ENCODE measurements around the gene USP31.

USP31 gene

DNA sequence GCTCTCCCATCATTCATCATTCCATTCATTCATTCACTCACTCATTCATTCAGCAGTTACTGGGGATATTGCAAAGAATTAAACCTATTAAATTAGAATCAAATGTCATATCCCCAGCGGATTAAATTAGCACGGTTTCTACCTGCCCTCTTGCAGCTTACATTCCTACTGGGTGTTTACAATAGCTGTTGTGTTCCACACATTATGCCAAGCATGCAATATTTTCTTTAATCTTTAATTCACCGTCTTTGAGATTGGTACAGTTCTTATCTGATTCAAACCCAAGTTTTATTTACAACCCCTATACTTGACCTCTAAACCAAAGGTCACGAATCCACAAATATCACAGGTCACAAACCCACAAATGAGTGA lies 727 bp upstream of the USP31 start:
- H3K36me3 ChIP-seq = no peaks in the 10 kb centered on the region
- DNase-seq = no peak
- peaks cover 0 to 6% of the 10 kb centered on the region in 2 donors for H3K27me3 ChIP-seq
- TF ChIP-seq, protein P1, sequence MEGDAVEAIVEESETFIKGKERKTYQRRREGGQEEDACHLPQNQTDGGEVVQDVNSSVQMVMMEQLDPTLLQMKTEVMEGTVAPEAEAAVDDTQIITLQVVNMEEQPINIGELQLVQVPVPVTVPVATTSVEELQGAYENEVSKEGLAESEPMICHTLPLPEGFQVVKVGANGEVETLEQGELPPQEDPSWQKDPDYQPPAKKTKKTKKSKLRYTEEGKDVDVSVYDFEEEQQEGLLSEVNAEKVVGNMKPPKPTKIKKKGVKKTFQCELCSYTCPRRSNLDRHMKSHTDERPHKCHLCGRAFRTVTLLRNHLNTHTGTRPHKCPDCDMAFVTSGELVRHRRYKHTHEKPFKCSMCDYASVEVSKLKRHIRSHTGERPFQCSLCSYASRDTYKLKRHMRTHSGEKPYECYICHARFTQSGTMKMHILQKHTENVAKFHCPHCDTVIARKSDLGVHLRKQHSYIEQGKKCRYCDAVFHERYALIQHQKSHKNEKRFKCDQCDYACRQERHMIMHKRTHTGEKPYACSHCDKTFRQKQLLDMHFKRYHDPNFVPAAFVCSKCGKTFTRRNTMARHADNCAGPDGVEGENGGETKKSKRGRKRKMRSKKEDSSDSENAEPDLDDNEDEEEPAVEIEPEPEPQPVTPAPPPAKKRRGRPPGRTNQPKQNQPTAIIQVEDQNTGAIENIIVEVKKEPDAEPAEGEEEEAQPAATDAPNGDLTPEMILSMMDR (IDR thresholded peaks at IDR 0.05) = no peak
- intact Hi-C loops (cut with DNase I; ENCODE audit: low total_unique reads) = no loop called here
- H3K4me3 ChIP-seq = peak overlapping the region; percentile 70 to 90
- H3K9me3 ChIP-seq = no peaks in the 10 kb centered on the region
- H3K4me1 ChIP-seq = peaks cover 0 to 41% (median 26%) of the 10 kb centered on the region in 4 donors
- peak overlapping the region in 1 of 2 donors; percentile 25 for H3K27ac ChIP-seq

DNA sequence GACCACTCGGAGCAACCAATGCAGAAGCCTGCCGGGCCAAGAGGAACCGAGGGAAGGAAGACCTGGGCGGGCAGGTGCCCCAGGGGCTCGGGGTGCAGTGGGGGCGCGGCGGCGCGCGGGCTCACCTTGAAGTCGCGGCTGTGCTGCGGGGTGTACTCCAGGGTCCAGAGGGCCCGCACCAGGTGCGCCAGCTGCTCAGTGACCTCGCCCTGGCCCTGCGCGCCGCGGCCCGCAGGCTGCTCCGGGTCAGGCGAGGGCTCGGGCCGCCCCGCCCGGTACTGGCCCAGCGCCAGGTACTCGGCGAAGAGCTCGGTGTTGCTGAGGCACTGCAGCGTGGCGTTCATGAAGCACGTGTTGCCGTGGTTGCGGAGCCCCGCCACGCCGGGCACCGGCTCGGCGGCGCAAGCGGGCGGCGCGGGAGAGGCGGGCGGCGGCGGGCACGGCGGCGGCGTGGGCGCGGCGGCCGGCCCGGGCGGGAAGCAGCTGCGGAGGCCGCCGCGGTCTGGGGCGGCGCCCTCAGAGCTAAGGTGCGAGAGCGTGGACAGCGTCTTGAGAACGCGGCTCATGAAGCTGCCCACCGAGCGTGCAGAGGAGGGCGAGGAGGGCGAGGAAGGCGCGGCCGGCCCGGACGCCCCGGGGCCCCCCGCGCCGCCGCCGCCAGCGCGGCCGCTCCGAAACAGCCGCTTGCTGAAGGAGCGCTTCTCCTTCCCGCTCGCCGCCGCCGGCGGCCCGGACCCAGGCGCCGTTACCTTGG lies 562 bp downstream of the USP31 start:
- Histone ChIP-seq H3K36me3 (no peaks in the 10 kb centered on the region), H3K4me1 (peaks cover 0 to 46% (median 28%) of the 10 kb centered on the region in 4 donors), H3K27ac (peak overlapping the region; percentile 64 to 73), H3K27me3 (no peaks in the 10 kb centered on the region), H3K9me3 (no peaks in the 10 kb centered on the region), H3K4me3 (peak overlapping the region; percentile 70 to 90)
- TF ChIP-seq, protein P1 (IDR thresholded peaks at IDR 0.05) = no peak
- peak; percentile 48 to 81 for DNase-seq
- intact Hi-C loops (cut with DNase I; ENCODE audit: low total_unique reads) = no loop called here

DNA sequence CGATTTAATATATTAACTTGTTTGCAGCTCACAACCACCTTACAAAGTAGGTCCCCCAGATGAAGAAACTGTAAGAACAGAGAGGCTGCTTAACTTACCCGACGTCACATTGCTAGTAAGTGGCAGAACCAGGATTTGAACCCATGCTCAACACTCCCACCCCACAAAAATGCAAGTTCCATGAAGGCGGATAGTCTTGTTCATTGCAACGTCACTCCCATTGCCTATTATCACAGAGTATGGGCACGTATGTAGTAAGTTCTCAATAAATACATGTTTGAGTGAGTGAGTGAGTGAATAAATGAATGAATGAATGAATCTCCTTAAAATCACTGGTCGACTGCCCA lies 1.1 kb downstream of the USP31 start:
- TF ChIP-seq, protein P1 (IDR thresholded peaks at IDR 0.05) = no peak
- intact Hi-C loops (cut with DNase I; ENCODE audit: low total_unique reads) = no loop called here
- Histone ChIP-seq H3K36me3 (no peaks in the 10 kb centered on the region), H3K27me3 (no peaks in the 10 kb centered on the region), H3K4me1 (peaks cover 0 to 46% (median 28%) of the 10 kb centered on the region in 4 donors), H3K9me3 (no peaks in the 10 kb centered on the region), H3K4me3 (peak overlapping the region; percentile 70 to 90), H3K27ac (peak overlapping the region; percentile 64 to 73)
- no peak for DNase-seq

DNA sequence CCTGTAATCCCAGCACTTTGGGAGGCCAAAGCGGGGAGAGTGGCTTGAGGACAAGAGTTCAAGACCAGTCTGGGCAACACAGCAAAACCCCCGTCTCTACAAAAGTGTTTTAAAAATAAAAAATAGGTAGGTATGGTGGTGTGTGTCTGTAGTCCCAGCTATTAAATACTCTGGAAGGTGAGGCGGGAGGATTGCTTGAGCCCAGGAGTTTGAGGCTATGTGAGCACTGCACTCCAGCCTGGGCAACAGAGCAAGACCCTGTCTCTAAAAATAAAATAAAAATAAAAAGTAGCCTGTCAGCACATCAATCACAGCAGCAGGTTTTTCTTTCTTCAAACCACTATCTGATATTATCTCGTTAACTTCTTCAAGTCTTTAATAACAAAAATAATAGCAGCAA lies 1.6 kb downstream of the USP31 start:
- no peak overlapping the region for H3K27ac ChIP-seq
- TF ChIP-seq, protein P1 (IDR thresholded peaks at IDR 0.05) = no peak
- no peak for DNase-seq
- H3K9me3 ChIP-seq = no peaks in the 10 kb centered on the region
- peak overlapping the region in 1 of 2 donors; percentile 70 for H3K4me3 ChIP-seq
- intact Hi-C loops (cut with DNase I; ENCODE audit: low total_unique reads) = no loop called here
- H3K4me1 ChIP-seq = peaks cover 0 to 48% (median 30%) of the 10 kb centered on the region in 4 donors
- H3K27me3 ChIP-seq = no peaks in the 10 kb centered on the region
- no peaks in the 10 kb centered on the region for H3K36me3 ChIP-seq

DNA sequence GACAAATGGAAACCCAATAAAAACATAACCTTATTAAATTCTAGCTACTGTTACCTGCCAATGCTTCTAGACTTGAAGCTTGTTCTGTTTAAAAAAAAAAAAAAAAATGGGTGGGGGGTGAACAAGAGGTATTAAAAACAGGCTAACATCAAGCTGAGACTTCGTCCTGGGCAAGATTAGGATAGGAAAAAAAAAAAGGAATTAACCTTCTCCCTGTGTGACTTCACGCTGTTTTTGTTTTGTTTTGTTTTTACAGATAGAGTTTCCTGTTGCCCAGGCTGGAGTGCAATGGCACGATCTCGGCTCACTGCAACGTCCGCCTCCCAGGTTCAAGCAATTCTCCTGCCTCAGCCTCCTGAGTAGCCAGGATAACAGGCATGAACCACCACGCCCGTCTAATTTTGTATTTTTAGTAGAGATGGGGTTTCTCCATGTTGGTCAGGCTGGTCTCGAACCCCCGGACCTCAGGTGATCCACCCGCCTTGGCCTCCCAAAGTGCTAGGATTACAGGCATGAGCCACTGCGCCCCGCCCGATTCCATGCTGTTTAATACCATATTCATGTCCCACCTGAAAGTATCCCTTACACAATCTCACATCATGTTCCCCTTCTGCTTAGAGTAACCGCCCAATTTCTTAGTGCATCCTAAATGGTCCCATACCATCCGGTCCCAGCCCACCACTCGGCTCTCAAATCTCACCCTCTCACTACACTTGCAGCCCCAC lies 2.2 kb downstream of the USP31 start:
- H3K27ac ChIP-seq = no peak overlapping the region
- no peaks in the 10 kb centered on the region for H3K27me3 ChIP-seq
- peaks cover 0 to 54% (median 32%) of the 10 kb centered on the region in 4 donors for H3K4me1 ChIP-seq
- TF ChIP-seq, protein P1 (IDR thresholded peaks at IDR 0.05) = no peak
- no peaks in the 10 kb centered on the region for H3K9me3 ChIP-seq
- intact Hi-C loops (cut with DNase I; ENCODE audit: low total_unique reads) = no loop called here
- H3K36me3 ChIP-seq = no peaks in the 10 kb centered on the region
- DNase-seq = no peak
- H3K4me3 ChIP-seq = no peak overlapping the region
